ENCODE results near the gene TBX15. TPM values are rescaled to one million over a fixed set of nuclear protein-coding genes. Genes with fewer than 3 reads are reported as not detected.

The TBX15 gene
- total RNA-seq, 1 experiment from 2014 or later, result 1.9 TPM

DNA sequence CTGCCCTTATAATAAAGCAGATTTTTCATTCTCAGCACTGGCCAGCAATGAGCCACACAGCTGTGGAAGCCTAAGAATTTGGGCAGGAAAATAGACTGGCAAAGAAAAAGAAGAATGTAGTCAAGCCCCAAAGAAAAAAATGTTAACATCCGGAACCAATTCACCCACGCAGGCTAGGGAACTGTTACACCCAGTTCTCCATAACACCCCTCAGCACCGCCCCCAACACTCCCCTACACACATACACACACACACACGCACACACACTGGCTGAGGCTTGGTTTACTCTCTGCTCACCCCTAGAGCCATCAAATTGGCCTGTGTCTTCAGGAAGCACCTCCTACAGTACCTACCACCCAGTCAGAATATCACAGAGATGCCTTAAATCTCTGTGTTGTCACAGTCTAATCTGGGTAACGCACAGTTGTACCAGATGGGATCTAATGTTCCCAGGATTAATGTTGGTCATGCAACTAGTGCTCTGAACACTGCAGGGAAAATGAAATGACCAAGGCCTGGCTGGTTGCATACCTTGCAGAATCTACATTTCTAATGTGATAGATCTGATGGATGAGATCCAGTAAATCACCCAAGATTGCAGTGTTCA lies 14.5 kb downstream of the TBX15 start:
- Histone ChIP-seq H3K4me3 (ENCODE audit: low read depth in 2 of 2, low read length in 2 of 2) (no peak overlapping the region), H3K9me3 (ENCODE audit: control insufficient read depth, insufficient read depth, low read depth, low read length) (no peaks in the 10 kb centered on the region), H3K27ac (ENCODE audit: low read length) (no peak overlapping the region), H3K4me1 (ENCODE audit: control insufficient read depth, insufficient read depth, low read length) (no peaks in the 10 kb centered on the region), H3K36me3 (ENCODE audit: control insufficient read depth, insufficient read depth, low read length) (no peaks in the 10 kb centered on the region), H3K27me3 (ENCODE audit: control insufficient read depth, insufficient read depth, low read length) (no peaks in the 10 kb centered on the region)
- DNase-seq (ENCODE audit: low read depth, low spot score) (no peak), ATAC-seq (no peak)
- TF ChIP-seq POLR2AphosphoS5 (IDR thresholded peaks at IDR 0.05; ENCODE audit: low read depth, low read length) (no peak), REST (IDR thresholded peaks at IDR 0.05; ENCODE audit: insufficient read depth in 1 of 2, low read depth in 2 of 2, low read length in 1 of 2) (no peak), SIN3A (IDR thresholded peaks at IDR 0.05; ENCODE audit: borderline replicate concordance, insufficient read depth, low read depth, low read length) (no peak), TCF7L2 (IDR thresholded peaks at IDR 0.05; ENCODE audit: low read depth, low read length) (no peak)
- TF ChIP-seq, protein P1, sequence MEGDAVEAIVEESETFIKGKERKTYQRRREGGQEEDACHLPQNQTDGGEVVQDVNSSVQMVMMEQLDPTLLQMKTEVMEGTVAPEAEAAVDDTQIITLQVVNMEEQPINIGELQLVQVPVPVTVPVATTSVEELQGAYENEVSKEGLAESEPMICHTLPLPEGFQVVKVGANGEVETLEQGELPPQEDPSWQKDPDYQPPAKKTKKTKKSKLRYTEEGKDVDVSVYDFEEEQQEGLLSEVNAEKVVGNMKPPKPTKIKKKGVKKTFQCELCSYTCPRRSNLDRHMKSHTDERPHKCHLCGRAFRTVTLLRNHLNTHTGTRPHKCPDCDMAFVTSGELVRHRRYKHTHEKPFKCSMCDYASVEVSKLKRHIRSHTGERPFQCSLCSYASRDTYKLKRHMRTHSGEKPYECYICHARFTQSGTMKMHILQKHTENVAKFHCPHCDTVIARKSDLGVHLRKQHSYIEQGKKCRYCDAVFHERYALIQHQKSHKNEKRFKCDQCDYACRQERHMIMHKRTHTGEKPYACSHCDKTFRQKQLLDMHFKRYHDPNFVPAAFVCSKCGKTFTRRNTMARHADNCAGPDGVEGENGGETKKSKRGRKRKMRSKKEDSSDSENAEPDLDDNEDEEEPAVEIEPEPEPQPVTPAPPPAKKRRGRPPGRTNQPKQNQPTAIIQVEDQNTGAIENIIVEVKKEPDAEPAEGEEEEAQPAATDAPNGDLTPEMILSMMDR (IDR thresholded peaks at IDR 0.05), result no peak
- no TSS peak for BruUV-seq (replicated peaks)
- in situ Hi-C loops (cut with HindIII; ENCODE audit: low pct_unique_long_range_greater_than_20kb, low sequenced_read_pairs), result no loop called here
- ChIA-PET POLR2A (no interaction called here), CTCF (no interaction called here)
- intact Hi-C loops (cut with micrococcal nuclease; ENCODE audit: unreplicated experiment), result no loop called here

DNA sequence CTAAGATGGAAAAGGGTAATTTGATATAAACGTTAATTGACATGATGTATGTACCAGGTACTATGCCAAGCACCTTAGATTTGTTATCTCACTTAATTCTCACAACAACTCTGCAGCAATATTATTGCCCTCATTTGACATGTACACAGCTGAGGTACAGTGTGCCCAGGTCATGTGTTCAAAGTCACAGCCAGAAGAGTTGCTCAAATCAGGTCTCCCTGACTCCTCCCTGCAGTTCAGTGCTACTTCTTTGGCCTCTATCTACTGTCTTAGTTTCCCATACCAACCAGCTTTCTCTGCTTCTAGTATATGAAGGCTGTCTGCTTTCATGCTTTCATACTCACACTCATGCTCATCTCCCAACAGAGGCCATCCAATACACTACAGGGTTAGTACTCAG lies 15.1 kb downstream of the TBX15 start:
- H3K9me3 ChIP-seq (ENCODE audit: control insufficient read depth, insufficient read depth, low read depth, low read length), result no peaks in the 10 kb centered on the region
- no TSS peak for BruUV-seq (replicated peaks)
- H3K27ac ChIP-seq (ENCODE audit: low read length), result no peak overlapping the region
- CTCF ChIA-PET, result no interaction called here
- H3K36me3 ChIP-seq (ENCODE audit: control insufficient read depth, insufficient read depth, low read length), result no peaks in the 10 kb centered on the region
- H3K27me3 ChIP-seq (ENCODE audit: control insufficient read depth, insufficient read depth, low read length), result no peaks in the 10 kb centered on the region
- ATAC-seq (no peak), DNase-seq (ENCODE audit: low read depth, low spot score) (no peak)
- in situ Hi-C loops (cut with HindIII; ENCODE audit: low pct_unique_long_range_greater_than_20kb, low sequenced_read_pairs) (no loop called here), intact Hi-C loops (cut with micrococcal nuclease; ENCODE audit: unreplicated experiment) (no loop called here)
- TF ChIP-seq REST (IDR thresholded peaks at IDR 0.05; ENCODE audit: insufficient read depth in 1 of 2, low read depth in 2 of 2, low read length in 1 of 2) (no peak), TCF7L2 (IDR thresholded peaks at IDR 0.05; ENCODE audit: low read depth, low read length) (no peak), POLR2AphosphoS5 (IDR thresholded peaks at IDR 0.05; ENCODE audit: low read depth, low read length) (no peak), SIN3A (IDR thresholded peaks at IDR 0.05; ENCODE audit: borderline replicate concordance, insufficient read depth, low read depth, low read length) (no peak)
- TF ChIP-seq, protein P1 (IDR thresholded peaks at IDR 0.05), result no peak
- POLR2A ChIA-PET, result no interaction called here
- H3K4me3 ChIP-seq (ENCODE audit: low read depth in 2 of 2, low read length in 2 of 2), result no peak overlapping the region
- no peaks in the 10 kb centered on the region for H3K4me1 ChIP-seq (ENCODE audit: control insufficient read depth, insufficient read depth, low read length)
